PFSK-1 (cell line): ENCODE results near the gene ADAMTS16.

Experiments
- FOXP2 ChIP-seq: optimal IDR thresholded peaks from 2 replicates; pipeline ENCODE3; 2011; ENCODE audit warnings: borderline replicate concordance, control low read depth, inconsistent platforms; ENCODE audit not compliant: insufficient read depth; ENCODE audit errors: extremely low read length, extremely low read depth
- POLR2AphosphoS5 ChIP-seq: IDR thresholded peaks from 2 replicates; pipeline ENCODE4 v1.6.1; 2012; ENCODE audit warnings: low read depth, mild to moderate bottlenecking, control low read depth, low read length, moderate library complexity
- SIN3A ChIP-seq: IDR thresholded peaks from 2 replicates; pipeline ENCODE4 v1.6.1; 2012; ENCODE audit warnings: mild to moderate bottlenecking, low read length, moderate library complexity, borderline replicate concordance; ENCODE audit not compliant: insufficient read depth
- TAF1 ChIP-seq: IDR thresholded peaks from 2 replicates; pipeline ENCODE4 v1.6.1; 2012; ENCODE audit warnings: low read length, control low read depth, borderline replicate concordance; ENCODE audit not compliant: insufficient read depth
- TF ChIP-seq, protein P1 (sequence below), 2 experiments: IDR thresholded peaks; 2 replicates each; pipeline versions ENCODE4 v1.6.1 to v1.8.0; 2011 to 2012; ENCODE audit warnings: low read depth in 2 of 2, low read length in 2 of 2, control low read depth in 1 of 2, inconsistent platforms in 1 of 2, mild to moderate bottlenecking in 1 of 2, moderate library complexity in 1 of 2; ENCODE audit not compliant: insufficient read depth in 1 of 2

ADAMTS16 gene

DNA sequence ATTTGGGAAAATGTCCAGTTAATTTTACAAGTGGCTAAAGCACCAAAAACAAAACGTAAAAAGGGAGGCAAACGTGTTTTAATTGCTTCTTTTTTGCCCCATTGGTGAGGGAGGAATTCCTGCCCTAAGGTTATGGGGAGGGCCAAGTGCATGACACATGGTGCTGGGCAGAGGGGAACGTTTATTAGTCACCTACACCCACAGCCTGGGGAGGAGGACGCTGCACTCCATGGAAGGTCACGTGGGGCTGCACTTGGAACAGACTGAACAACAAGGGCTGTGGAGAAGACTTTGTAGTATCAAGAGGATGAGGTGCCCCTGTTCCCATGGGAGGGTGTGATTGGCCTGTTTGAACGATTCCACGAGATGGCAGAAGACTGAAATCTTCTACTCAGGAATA, 13.7 kb upstream of the ADAMTS16 start:
- TF ChIP-seq TAF1 (no peak), SIN3A (no peak), FOXP2 (no peak), POLR2AphosphoS5 (no peak)
- TF ChIP-seq, protein P1, sequence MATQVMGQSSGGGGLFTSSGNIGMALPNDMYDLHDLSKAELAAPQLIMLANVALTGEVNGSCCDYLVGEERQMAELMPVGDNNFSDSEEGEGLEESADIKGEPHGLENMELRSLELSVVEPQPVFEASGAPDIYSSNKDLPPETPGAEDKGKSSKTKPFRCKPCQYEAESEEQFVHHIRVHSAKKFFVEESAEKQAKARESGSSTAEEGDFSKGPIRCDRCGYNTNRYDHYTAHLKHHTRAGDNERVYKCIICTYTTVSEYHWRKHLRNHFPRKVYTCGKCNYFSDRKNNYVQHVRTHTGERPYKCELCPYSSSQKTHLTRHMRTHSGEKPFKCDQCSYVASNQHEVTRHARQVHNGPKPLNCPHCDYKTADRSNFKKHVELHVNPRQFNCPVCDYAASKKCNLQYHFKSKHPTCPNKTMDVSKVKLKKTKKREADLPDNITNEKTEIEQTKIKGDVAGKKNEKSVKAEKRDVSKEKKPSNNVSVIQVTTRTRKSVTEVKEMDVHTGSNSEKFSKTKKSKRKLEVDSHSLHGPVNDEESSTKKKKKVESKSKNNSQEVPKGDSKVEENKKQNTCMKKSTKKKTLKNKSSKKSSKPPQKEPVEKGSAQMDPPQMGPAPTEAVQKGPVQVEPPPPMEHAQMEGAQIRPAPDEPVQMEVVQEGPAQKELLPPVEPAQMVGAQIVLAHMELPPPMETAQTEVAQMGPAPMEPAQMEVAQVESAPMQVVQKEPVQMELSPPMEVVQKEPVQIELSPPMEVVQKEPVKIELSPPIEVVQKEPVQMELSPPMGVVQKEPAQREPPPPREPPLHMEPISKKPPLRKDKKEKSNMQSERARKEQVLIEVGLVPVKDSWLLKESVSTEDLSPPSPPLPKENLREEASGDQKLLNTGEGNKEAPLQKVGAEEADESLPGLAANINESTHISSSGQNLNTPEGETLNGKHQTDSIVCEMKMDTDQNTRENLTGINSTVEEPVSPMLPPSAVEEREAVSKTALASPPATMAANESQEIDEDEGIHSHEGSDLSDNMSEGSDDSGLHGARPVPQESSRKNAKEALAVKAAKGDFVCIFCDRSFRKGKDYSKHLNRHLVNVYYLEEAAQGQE (IDR thresholded peaks at IDR 0.05; ENCODE audit: insufficient read depth in 1 of 2, low read depth in 2 of 2, low read length in 2 of 2): no peak

DNA sequence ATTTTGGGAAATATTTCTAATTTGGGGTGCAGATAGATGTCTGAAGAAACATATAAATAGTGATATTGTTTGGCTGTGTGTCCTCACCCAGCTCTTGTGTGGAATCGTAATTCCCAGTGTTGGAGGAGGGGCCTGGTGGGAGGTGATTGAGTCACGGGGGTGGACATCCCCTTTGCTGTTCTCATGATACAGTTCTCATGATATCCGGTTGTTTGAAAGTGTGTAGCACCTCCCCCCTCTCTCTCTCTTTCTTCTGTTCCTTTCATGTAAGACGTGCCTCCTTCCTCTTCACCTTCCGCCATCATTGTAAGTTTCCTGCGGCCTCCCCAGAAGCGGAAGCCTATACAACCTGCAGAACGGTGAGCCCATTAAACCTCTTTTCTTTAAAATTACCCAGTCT, 11.4 kb upstream of the ADAMTS16 start:
- TF ChIP-seq, protein P1 (IDR thresholded peaks at IDR 0.05; ENCODE audit: insufficient read depth in 1 of 2, low read depth in 2 of 2, low read length in 2 of 2): no peak
- TF ChIP-seq TAF1 (no peak), POLR2AphosphoS5 (no peak), FOXP2 (no peak), SIN3A (no peak)

DNA sequence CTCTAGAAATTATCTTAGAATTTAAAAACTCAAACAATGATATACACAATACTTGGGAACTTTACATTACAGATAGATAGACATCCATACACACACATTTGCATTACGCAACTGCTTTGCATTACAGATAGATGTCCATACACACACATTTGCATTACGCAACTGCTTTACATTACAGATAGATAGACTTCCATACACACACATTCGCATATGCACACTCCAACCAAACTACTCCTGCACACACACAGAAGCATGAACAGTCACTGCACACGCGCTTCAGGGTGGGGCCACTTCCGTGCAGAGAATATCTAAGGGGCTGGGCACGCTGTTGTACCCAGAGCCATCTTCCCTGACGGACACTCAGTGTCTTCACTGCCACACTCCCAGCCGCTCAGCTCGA, 7.9 kb upstream of the ADAMTS16 start:
- TF ChIP-seq TAF1 (no peak), SIN3A (no peak), POLR2AphosphoS5 (no peak), FOXP2 (no peak)
- TF ChIP-seq, protein P1 (IDR thresholded peaks at IDR 0.05; ENCODE audit: insufficient read depth in 1 of 2, low read depth in 2 of 2, low read length in 2 of 2): no peak

DNA sequence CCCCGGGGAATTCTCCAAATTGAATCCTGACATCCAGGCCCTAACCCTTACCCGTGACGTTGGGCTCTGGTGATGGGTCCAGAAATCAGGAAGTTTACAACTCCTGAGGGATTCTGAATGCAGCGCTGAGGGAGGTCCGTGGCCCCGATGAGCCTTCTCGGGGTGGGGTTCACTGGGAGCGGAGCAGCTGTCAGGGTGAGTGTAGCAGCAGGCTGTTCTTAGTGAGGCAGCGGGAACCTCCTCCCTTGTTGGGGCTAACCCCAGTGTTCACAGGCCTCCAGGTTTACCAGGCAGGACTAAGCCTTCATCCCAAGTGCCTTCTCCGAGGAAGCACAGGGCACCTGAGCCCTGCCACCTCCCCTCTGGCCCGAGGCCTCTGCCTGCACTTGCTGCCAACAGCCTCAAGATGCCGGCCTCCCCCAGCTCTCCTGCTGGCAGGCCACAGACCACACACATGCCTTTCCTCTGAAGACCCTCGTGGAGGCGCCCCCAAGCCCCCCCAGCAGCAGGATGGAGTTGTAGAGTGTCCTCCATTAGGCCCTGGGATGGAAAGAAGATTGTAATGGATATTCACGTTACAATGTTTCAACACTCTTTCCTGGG, 7.3 kb upstream of the ADAMTS16 start:
- TF ChIP-seq SIN3A: no peak
- TF ChIP-seq, protein P1 (IDR thresholded peaks at IDR 0.05; ENCODE audit: insufficient read depth in 1 of 2, low read depth in 2 of 2, low read length in 2 of 2): no peak
- TF ChIP-seq TAF1: no peak
- no peak for TF ChIP-seq FOXP2
- TF ChIP-seq POLR2AphosphoS5: no peak

DNA sequence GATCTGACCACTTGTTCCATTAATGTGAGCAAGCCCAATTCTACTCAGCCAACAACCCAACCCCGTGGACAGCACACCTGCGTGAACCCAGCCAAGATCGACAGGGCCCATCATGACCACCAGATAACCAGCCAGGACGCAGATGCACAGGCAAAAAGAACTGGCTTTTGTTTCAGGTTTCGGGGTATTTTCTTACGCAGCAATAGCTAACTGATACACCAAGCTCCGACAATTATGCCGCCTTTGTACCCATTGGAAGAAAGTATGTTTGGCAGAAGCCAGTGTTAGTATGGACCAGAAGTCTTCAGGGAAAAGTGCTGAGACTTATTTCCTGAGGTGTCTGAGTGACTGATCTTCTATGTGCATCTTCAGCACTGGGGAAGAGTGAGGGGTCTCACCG, 6.0 kb upstream of the ADAMTS16 start:
- TF ChIP-seq TAF1 (no peak), FOXP2 (no peak), SIN3A (no peak), POLR2AphosphoS5 (no peak)
- TF ChIP-seq, protein P1 (IDR thresholded peaks at IDR 0.05; ENCODE audit: insufficient read depth in 1 of 2, low read depth in 2 of 2, low read length in 2 of 2): no peak
